GM18508 (cell line): ENCODE measurements around the gene ZBTB4.
"Not testable (repeated sequence)": the region's sequence is repeated elsewhere in the genome, so short reads cannot be mapped to it uniquely, and the experiment has no call there.

ENCODE experiments used
- ATAC-seq: cut with Tn5 transposase; IDR thresholded peaks from one replicate; pipeline ENCODE4 v1.9.1; 2021; ENCODE audit warnings: moderate number of reproducible peaks; ENCODE audit not compliant: insufficient read depth, unreplicated experiment

ZBTB4 gene

DNA sequence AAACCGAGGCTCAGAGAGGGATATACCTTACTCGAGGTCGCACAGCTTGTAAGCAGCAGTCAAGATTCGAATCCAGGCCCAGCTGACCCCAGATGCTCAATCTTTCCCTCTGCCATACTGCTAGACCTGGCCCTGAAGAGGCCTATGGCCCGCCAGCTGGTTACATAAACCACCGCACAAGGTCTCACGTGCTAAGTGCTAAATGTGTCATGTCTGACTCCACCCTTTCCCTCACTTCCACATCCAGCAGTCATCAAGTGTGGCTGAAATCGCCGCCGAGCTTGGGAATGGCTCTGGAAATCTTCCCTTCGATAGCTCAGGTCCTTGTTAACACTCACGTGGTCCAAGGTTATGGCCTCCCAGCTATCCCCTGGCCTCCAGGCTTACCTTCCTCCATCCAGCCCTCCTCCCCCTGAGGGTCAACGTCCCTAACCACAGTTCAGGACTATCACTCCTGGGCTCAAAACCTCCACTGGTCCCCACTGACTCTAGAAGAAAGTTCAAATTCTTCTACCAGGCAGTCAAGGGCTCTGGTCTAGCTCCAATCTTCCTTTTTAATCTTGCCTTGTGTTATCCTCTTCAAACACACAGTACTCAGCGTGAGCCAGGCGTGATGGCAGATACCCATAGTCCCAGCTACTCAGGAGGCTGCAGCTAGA is 3.5 kb downstream of the ZBTB4 start:
- no peak for ATAC-seq

- not testable (repeated sequence) for ATAC-seq
These were observed 4.7 kb downstream of the ZBTB4 start for GRCh38 chr17:7474767-7475166.

GRCh38 chr17:7471729-7472128 is 7.7 kb downstream of the ZBTB4 start:
- no peak for ATAC-seq

- ATAC-seq = not testable (repeated sequence)
These were observed 8.9 kb downstream of the ZBTB4 start for GRCh38 chr17:7470457-7470973.

- not testable (repeated sequence) for ATAC-seq
These were observed 9.6 kb downstream of the ZBTB4 start for GRCh38 chr17:7469843-7470242.

DNA sequence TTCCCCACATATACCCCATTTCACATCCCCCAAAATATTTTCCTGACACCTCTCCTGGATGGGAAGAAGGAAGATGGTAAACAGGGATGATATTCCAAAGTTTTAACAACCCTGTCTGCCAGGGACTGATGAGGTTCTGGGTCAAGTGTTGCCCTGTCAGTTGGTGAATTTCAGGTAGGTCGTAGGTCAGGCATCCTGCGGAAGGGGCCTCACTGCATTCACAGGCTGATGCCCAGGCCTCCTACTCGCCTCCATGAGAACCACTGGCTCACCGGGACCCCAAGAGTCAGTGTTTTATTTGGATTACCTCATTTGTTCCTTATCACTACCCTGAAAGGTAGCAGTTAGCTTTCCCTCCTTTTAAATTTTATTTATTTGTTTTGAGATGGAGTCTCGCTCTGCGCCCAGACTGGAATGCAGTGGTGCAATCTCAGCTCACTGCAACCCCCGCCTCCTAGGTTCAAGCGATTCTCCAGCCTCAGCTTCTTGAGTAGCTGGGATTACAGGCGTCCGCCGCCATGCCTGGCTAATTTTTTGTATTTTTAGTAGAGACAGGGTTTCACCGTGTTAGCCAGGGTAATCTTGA is 10.5 kb downstream of the ZBTB4 start:
- ATAC-seq = no peak

GRCh38 chr17:7468290-7468689 is 11.1 kb downstream of the ZBTB4 start:
- no peak for ATAC-seq

GRCh38 chr17:7467498-7467897 is 11.9 kb downstream of the ZBTB4 start:
- no peak for ATAC-seq

DNA sequence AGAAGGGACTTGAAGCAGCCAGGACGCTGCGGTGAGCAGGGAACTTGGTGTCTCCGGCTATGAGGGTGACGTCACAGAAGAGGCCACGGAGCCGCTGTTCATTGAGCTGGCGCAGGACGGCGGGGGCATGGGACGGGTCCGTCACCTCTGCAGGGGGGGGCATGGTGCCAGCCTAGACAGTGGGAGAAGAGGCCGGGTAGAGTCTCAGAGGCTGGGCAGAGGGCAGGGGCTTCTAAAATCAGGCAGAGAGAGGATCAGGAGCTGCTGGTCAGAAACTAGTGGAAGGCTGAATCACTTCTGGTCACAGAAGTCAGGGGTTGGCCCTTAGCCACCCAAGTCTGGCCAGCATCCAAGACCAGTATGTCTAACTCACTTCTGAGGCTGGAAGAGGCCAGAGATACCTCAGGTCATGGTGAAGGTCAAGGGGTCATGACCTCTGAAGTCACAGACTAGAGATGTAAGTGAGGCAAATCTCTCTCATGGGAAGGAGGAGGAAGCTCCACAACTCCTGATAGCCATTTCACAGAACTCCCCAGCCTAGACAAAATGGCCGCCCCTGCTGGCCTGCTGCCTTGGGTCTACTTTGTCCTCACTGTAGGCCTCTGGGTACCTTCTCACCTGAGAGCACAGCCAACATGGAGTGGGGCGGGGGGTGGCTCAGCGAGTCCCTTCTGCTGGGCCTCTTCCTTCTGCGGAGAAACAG is 12.6 kb downstream of the ZBTB4 start:
- ATAC-seq = no peak

DNA sequence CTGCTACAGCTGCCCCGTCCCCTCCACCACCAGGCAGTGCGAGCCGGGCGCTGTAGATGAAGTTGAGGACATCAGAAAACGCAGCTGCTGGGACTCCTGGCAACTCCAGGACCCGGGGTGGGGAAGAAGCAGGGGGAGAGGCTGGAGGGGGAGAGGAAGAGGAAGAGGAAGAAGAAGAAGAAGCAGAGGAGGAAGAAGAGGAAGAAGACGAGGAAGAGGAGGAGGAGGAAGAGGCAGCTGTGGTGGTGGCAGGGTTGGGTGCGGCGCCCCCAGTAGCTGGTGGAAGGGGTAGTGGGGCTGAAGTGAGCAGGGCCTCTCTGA is 13.2 kb downstream of the ZBTB4 start:
- ATAC-seq = no peak

- no peak for ATAC-seq
These were observed 13.7 kb downstream of the ZBTB4 start for GRCh38 chr17:7465597-7466275.

DNA sequence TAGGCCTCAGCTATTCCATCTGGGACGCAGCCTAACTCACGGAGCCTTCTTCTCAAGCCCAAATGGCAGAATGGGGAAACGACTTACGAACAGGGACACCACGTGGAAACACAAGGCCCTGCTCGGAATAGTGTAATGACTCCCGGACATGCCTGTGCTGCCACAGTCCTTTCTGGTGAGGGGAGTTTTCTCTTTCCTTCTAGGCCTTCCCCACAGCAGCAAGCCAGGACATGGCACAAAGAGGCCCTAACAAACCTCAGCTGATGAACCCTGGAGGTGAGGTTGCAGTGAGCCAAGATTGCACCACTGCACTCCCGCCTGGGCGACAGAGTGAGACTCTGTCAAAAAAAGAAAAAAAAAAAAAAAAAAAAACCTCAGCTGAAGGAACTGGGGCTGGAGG is 15.3 kb downstream of the ZBTB4 start:
- no peak for ATAC-seq

DNA sequence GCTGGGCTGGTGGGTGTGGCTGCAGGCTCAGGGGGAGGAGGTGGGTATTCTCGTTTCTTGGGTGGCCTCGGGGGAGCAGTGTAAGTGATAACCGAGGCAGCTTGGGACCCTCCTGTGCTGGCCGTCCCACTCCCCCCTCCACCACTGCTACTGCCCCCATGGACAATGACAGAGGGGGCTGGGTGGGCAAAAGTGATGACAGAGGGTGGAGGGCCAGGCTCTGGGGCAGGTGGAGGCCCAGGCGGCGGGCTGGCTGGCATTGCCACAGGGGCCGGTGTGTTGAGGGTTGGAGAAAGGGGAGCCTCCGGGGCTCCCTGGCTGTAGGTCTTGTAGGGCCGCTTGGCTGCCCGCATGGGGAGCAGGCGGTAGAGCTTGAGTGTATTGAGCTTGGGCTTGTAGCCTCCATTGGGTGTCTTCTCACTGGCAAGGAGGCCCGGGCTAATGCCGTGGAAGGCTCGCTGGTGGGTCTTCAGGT is 16.0 kb downstream of the ZBTB4 start:
- ATAC-seq = no peak

GRCh38 chr17:7462474-7463371 is 16.7 kb downstream of the ZBTB4 start:
- ATAC-seq = no peak

DNA sequence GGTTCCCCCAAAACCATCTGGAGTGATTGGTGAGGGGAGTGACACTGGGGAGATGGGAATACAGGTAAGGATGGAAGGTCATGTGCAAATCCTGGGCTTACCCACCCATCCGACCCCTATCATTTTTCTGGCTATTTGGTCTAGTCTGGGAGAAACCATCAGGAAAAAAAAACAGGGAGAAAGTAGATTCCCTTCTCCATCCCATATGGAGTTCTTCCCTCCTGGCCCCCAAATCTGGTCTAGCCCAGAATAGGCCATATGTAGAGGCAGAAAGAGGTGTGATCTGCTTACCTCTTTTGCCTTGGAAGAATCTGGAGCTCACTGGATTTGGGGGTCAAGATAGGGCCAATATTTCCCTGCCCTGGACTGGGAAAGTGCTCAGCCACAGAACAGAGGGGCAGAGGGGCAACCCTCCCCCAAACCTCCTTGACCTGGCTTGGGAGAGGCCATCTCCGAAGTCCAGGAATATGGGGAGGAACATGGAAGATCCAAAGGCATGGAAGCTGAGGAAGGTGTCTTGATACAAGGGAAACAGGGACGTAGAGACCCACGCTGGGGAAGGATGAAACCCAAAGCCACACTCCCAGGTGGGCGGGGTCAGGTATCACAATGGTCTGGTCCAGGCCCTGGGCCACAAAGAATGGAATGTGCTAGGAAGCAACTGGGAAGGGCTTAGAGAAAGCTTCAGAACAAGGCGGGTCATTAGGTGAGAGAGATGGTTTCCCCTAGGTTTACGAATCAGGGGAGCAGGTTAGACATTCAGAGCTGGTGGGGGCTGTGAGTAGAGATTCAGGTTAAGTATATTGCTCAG is 18.4 kb downstream of the ZBTB4 start:
- no peak for ATAC-seq

DNA sequence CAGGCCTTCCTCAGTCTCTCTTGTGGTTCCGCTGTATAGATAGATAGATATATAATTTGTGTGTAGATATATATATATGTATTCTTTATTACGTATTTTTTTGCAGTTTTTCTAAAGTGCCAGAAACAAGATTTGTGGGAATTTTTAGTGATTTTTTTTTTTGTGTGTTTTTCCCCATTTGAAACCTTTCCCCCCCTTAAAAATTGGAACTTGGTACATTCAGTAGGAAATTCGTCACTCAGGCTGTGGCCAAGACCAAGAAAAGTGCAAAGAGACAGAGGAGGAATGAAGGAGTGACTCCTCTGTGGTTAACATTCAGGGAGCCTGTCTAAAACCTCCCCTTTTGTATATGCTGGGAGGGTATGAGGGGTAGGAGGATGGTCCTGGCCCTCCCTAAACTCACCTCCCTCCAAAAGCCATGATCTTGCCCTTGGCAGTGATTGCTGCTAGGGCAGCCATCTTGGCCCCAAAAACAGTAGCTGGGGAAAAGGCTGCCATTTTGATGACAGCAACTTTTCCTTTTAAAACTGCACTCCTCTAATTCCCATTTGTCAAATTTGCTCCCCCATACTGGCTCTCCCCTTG is 19.4 kb downstream of the ZBTB4 start:
- no peak for ATAC-seq

DNA sequence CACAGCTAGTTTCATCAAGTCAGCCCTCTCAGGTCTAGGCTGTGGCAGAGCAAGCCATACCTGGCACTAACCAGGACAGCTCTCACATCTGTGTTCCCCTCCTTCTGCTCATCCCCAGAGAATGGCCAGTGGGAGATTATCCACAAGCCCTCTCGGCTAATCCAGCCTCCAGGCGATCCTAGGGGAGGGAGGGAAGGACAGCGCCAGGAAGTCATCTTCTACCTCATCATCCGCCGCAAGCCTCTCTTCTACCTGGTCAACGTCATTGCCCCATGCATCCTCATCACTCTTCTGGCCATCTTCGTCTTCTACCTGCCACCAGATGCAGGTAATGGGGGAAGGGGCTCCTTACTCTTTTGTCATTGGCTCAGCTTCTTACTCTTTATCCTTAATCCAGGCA is 31.0 kb downstream of the ZBTB4 start:
- no peak for ATAC-seq

GRCh38 chr17:7445619-7445968 is 33.8 kb downstream of the ZBTB4 start:
- ATAC-seq = no peak
